Activated CD4-positive, alpha-beta memory T cell treated with anti-CD3 and anti-CD28 coated beads for 36 hours (primary cell): ENCODE measurements around the gene IQCN. TPM values are rescaled to one million over a fixed set of nuclear protein-coding genes. Genes with fewer than 3 reads are reported as not detected.

Source experiments
- CTCF ChIA-PET: fragments of 350-600 bp; sonication (Branson Sonifier 250); formaldehyde crosslinking; loops from one replicate; lab custom pipeline; 2021; ENCODE audit warnings: antibody characterized with exemption, inconsistent platforms; lab: Charles Lee
- POLR2A ChIA-PET: fragments of 350-600 bp; sonication (Branson Sonifier 250); formaldehyde crosslinking; loops from one replicate; lab custom pipeline; 2021; ENCODE audit warnings: antibody characterized with exemption; lab: Charles Lee
- DNase-seq: peaks from one replicate; pipeline ENCODE4 v3.0.0-alpha.2; 2020
- H3K27ac Mint-ChIP-seq: one replicate; pipeline ENCODE4 v1.8.0; 2021; ENCODE audit warnings: mixed read lengths
- H3K27me3 Mint-ChIP-seq: one replicate; pipeline ENCODE4 v1.8.0; 2021; ENCODE audit warnings: mixed read lengths
- H3K36me3 Mint-ChIP-seq: one replicate; pipeline ENCODE4 v1.8.0; 2021; ENCODE audit warnings: mixed read lengths
- H3K4me1 Mint-ChIP-seq: one replicate; pipeline ENCODE4 v1.8.0; 2021; ENCODE audit warnings: low read depth, mixed read lengths
- H3K4me3 Mint-ChIP-seq: one replicate; pipeline ENCODE4 v1.8.0; 2021; ENCODE audit warnings: mild to moderate bottlenecking, mixed read lengths
- H3K9me3 Mint-ChIP-seq: one replicate; pipeline ENCODE4 v1.8.0; 2021; ENCODE audit warnings: mixed read lengths
- intact Hi-C: fragments of 100-400 bp; cut with micrococcal nuclease; formaldehyde crosslinking; loops from one replicate; pipeline ENCODE4 v1.15.1; 2023
- total RNA-seq, 2 experiments: library from RNA; stranded (reverse); gene quantifications; one replicate each; pipeline ENCODE4 v1.2.3, GENCODE V29; 2021

IQCN gene
- total RNA-seq, 2 experiments from 2014 or later = 0.36 to 0.39 TPM

DNA sequence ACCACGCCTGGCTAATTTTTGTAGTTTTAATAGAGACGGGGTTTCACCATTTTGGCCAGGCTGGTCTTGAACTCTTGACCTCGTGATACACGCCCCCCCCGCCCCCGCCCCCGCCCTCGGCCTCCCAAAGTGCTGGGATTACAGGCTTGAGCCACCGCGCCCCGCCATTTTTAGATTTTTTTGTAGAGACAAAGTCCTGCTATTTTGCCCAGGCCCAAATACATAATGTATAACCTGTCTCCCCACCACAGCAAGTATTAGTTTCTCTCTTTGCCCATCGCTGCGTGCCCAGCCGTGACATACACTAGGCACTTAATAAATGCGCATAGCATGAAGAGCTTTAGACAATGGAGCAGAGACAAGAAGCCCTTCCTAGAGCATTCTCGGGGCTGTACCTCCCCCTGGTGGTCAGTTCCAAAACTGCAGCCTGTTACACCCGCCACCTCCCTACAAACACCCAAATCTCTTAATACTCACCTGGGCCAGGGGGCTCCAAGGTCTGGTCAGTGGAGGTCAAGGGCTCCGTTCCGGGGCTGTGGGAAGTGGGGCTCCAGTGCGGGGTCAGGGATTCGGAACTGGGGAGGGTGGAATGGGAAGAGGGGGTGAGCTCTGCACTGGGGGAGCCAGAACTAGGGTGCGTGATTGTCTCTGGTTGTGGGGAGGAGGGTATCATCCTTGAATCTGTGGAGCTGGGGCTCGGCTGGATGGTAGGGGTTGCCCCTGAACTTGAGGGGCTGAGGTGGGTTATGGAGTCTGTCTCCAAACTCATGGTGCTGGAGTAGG is 22.5 kb downstream of the IQCN start:
- peak; percentile 88 for DNase-seq
- Mint-ChIP-seq H3K4me1 (peaks cover 4% of the 10 kb centered on the region), H3K27me3 (peaks cover 14% of the 10 kb centered on the region), H3K27ac (peak overlapping the region; percentile 6), H3K9me3 (no peaks in the 10 kb centered on the region), H3K36me3 (no peaks in the 10 kb centered on the region), H3K4me3 (no peak overlapping the region)
- POLR2A ChIA-PET = no interaction called here
- intact Hi-C loops = loop anchor here (1.0 kb wide), 3 partner anchors 43 to 138 kb away; partner anchors contain the start of gene RAB3A
- CTCF ChIA-PET = interaction anchor here (0.5 to 7.3 kb wide), 42 partner anchors 9 to 769 kb away, joined by 3 to 170 read pairs (median 4); partner anchors contain the start of genes IL12RB1, MAST3, MPV17L2 and PDE4C

DNA sequence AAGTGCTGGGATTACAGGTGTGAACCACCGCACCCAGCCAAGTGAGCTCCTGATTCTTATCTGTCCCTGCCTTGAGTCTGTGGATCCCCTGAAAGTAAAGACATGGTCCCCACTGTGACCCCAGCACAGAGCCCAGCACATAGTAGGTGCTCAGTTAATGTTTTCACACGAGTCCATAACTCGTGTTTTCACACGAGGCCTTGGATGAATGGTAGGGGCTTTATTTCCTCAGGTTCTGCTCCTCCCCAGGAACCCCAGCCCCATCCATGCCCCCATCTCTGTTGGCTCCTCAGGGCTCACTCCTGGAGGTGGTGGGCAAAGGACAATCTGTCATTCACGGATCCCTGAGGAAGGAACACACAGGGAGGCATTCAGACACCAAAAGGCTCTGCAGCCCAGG is 24.4 kb downstream of the IQCN start:
- ChIA-PET CTCF (interaction anchor here (0.5 to 7.3 kb wide), 7 partner anchors 12 to 79 kb away, joined by 3 to 170 read pairs (median 5); partner anchors contain the start of genes MPV17L2 and RAB3A), POLR2A (interaction anchor here (0.6 to 1.4 kb wide), 2 partner anchors 32 to 58 kb away, joined by 3 read pairs; partner anchors contain the start of gene JUND)
- Mint-ChIP-seq H3K36me3 (no peaks in the 10 kb centered on the region), H3K27me3 (peaks cover 9% of the 10 kb centered on the region), H3K4me1 (peaks cover 2% of the 10 kb centered on the region), H3K4me3 (no peak overlapping the region), H3K9me3 (no peaks in the 10 kb centered on the region), H3K27ac (no peak overlapping the region)
- DNase-seq = no peak
- intact Hi-C loops = no loop called here

DNA sequence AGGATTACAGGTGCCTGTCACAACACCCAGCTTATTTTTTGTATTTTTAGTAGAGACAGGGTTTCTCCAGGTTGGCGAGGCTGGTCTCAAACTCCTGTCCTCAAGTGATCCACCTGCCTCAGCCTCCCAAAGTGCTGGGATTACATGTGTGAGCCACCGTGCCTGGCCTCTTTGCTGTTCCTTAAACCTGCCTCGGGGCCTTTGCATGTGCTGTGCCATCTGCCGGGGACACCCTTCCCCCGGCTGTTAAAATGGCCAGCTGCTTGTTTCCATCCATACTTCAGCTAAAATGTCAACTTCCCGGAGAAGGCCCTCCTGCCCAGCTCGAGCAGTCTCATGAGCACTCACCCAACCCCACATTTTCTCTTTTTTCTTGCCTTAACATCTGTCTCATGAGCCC is 29.0 kb downstream of the IQCN start:
- H3K9me3 Mint-ChIP-seq = no peaks in the 10 kb centered on the region
- DNase-seq = no peak
- CTCF ChIA-PET = interaction anchor here (0.6 to 1.3 kb wide), 3 partner anchors 8 to 285 kb away, joined by 3 read pairs; no protein-coding TSS in a partner anchor
- H3K4me1 Mint-ChIP-seq = no peaks in the 10 kb centered on the region
- no peak overlapping the region for H3K27ac Mint-ChIP-seq
- intact Hi-C loops = loop anchor here (2.0 kb wide), 1 partner anchor 18 kb away; the partner anchor contains the start of gene PDE4C
- H3K27me3 Mint-ChIP-seq = peaks cover 3% of the 10 kb centered on the region
- no peak overlapping the region for H3K4me3 Mint-ChIP-seq
- POLR2A ChIA-PET = no interaction called here
- no peaks in the 10 kb centered on the region for H3K36me3 Mint-ChIP-seq

DNA sequence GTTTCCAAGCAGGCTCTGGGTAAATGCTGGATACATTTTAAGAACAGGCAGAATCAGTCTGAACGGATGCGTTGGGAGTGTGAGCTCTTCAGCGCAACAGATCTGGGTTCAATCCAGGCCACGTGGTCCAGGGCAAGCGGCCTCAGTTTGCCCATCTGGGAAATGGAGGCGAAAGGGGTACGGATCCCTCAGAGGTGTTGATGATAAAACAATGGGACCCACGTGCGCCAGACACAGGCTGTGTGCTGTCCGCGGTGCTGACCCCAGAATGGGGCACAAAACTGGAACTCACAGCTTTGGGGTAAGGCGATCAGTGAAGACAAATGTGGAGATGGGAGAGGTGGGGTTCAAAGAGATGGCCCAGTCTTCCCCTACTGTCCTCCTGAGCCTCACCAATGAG is 34.9 kb downstream of the IQCN start:
- Mint-ChIP-seq H3K9me3 (no peaks in the 10 kb centered on the region), H3K36me3 (no peaks in the 10 kb centered on the region), H3K27ac (no peak overlapping the region), H3K27me3 (peaks cover 28% of the 10 kb centered on the region), H3K4me1 (no peaks in the 10 kb centered on the region), H3K4me3 (no peak overlapping the region)
- ChIA-PET POLR2A (interaction anchor here (0.8 kb wide), 1 partner anchor 9 kb away, joined by 3 read pairs; no protein-coding TSS in a partner anchor), CTCF (interaction anchor here (1.0 kb wide), 1 partner anchor 80 kb away, joined by 3 read pairs; no protein-coding TSS in a partner anchor)
- DNase-seq = no peak
- intact Hi-C loops = no loop called here

DNA sequence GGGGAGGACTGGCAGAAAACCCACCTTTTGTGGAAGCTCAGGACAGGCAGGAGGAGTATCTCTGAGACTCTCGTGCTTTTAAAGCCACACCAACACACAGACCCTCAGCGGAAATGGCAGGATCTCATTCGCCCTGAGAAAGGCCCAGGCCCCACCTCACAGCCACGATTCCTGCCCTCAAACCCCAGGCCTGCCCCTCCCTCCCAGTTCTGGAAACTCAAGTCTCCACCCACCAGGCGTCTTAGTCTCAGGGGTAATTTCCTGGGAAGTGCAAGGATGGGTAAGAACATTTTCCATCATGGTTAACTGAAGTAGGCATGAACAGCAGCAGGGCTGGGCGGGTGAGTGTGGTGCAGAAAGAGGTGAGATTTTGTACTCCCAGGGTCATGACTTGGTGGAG is 40.1 kb downstream of the IQCN start:
- Mint-ChIP-seq H3K27me3 (peaks cover 58% of the 10 kb centered on the region), H3K4me3 (no peak overlapping the region), H3K36me3 (no peaks in the 10 kb centered on the region), H3K4me1 (peaks cover 3% of the 10 kb centered on the region), H3K27ac (no peak overlapping the region), H3K9me3 (peaks cover 2% of the 10 kb centered on the region)
- intact Hi-C loops = no loop called here
- ChIA-PET CTCF (interaction anchor here (0.6 kb wide), 1 partner anchor 112 kb away, joined by 3 read pairs; no protein-coding TSS in a partner anchor), POLR2A (no interaction called here)
- no peak for DNase-seq

DNA sequence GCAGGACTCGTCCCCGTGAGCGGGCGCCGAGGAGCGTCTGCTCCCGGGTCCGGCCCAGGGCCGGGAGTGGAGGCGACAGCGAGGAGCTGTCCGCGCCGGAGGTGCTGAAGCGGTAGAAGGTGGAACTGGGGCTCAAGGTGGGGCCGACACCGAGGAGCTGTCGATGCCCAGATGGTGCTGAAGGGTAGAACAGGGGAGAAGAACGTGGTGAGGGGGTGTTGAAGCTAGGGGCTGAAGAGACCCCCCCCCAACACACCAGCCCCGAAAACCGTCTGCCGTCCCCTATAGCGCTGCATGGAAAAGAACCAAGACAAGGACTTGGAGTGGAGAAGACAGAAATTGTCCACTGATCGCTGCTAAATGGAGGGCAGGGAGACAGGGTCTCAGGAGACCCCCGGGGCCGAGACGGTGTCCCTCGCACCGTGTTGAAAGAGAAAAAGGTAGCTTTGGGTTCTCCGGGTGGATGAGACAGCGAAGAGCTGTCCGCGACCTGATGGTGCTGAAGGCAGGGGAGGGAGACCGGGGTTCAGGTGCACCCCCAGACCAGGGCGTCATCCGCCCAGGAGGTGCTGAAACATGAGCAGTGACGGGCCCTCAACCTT is 40.9 kb downstream of the IQCN start:
- POLR2A ChIA-PET = no interaction called here

DNA sequence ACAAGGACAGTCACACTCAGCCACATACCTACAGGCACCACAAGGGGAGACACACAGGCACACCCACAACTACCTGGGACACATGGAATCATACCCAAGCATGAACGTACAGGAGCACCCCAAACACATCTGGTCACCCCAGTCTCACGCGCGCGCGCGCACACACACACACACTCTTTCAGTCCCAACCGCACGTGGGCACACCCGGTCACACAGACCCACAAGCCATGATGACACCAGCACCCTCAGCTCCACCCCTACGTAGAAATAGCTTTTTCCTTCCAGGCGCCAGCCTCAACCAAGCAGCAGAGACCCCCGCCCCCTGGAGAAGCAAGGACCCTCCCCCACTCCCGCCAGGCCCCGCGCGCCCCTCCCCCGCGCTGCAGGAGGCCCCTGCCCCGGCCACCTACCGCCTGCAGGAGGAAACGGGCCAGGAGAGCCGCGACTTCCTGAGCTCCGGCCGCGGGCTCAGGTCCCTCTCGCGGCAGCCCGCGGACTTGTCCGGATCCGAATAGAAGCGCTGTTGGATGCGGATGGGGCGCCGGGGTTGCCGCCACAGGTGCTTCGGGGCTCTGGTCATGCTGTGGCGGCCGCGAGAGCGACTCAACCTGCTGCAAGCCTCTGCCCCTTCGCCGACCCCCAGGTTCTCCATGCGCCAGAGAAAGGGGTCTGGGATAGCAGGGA is 41.6 kb downstream of the IQCN start:
- Mint-ChIP-seq H3K4me1 (peaks cover 3% of the 10 kb centered on the region), H3K27ac (no peak overlapping the region), H3K36me3 (no peaks in the 10 kb centered on the region), H3K9me3 (peaks cover 2% of the 10 kb centered on the region), H3K27me3 (peaks cover 62% of the 10 kb centered on the region), H3K4me3 (no peak overlapping the region)
- POLR2A ChIA-PET = no interaction called here
- CTCF ChIA-PET = interaction anchor here (0.7 to 4.0 kb wide), 10 partner anchors 8 to 156 kb away, joined by 3 to 23 read pairs (median 4); partner anchors contain the start of gene LSM4
- intact Hi-C loops = no loop called here
- peak; percentile 27 for DNase-seq

More for the DNA sequence above, 40.9 kb downstream of the IQCN start:
- DNase-seq = peak; percentile 67
- intact Hi-C loops = no loop called here
- Mint-ChIP-seq H3K36me3 (no peaks in the 10 kb centered on the region), H3K9me3 (peaks cover 2% of the 10 kb centered on the region), H3K27ac (no peak overlapping the region), H3K4me1 (peaks cover 3% of the 10 kb centered on the region), H3K27me3 (peaks cover 56% of the 10 kb centered on the region), H3K4me3 (no peak overlapping the region)
- CTCF ChIA-PET = interaction anchor here (0.6 to 4.0 kb wide), 9 partner anchors 7 to 155 kb away, joined by 3 to 23 read pairs (median 4); no protein-coding TSS in a partner anchor

DNA sequence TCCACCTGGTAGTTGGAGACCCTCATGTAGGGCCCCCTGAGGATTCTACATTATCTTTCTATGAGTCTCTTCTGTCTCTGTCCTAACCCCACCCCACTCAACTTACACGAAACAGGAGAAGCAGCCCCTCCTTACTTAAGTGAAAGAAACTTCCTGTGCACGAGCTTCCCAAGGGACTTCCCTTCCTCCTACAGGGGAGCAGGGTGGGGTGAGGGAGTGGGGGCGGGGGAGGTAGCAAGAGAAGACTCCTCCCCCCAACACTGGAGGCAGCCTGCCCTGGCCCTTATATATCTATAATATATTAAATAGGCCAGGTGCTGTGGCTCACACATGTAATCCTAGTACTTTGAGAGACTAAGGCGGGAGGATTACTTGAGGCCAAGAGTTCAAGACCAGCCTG is 42.5 kb downstream of the IQCN start:
- H3K4me1 Mint-ChIP-seq = peaks cover 3% of the 10 kb centered on the region
- H3K9me3 Mint-ChIP-seq = peaks cover 2% of the 10 kb centered on the region
- POLR2A ChIA-PET = no interaction called here

DNA sequence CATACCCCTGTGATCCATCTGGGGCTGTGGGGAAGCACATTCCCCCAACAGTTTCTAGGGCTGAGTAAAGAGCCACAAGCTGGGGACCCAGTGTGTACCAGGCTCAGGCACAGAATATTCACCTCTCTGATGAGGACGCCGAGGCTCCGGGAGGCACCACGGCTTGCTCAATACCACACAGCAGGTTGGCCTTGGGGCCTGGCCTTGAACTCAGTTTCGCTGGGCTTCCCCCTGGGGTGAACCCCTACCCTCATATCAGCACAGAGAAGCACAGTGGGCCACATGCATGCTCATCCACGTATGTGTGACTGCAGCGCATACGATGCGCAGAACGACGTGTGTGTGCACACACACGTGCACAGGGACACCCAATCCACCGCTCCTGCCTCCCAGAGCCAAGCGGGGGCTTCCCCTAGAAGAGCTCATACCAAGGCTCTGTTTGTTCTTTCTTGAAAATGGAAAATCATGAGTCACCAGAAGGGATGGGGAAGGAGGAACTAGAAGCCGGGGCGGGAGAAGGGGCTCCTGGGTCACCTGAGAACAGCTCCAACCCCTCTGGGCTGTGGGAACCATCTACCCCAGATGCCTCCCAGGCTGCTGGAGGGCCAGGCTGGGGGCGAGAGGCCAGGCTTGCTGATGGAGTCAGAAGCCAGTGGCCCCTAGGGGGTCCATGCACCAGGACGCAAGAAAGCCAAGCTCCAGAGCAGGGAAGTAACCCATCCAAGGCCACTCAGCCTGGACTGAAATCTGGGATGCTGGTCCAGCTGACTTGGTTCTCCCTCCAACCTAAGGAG is 43.1 kb downstream of the IQCN start:
- H3K27ac Mint-ChIP-seq = no peak overlapping the region
- intact Hi-C loops = no loop called here
- CTCF ChIA-PET = interaction anchor here (1.2 to 4.0 kb wide), 6 partner anchors 9 to 97 kb away, joined by 3 to 23 read pairs (median 4); no protein-coding TSS in a partner anchor

More for the DNA sequence above, 42.5 kb downstream of the IQCN start:
- no peaks in the 10 kb centered on the region for H3K36me3 Mint-ChIP-seq
- intact Hi-C loops = no loop called here
- DNase-seq = no peak
- H3K27ac Mint-ChIP-seq = no peak overlapping the region
- CTCF ChIA-PET = interaction anchor here (0.9 to 4.0 kb wide), 7 partner anchors 7 to 91 kb away, joined by 3 to 23 read pairs (median 4); partner anchors contain the start of gene LSM4
- H3K4me3 Mint-ChIP-seq = no peak overlapping the region
- H3K27me3 Mint-ChIP-seq = peaks cover 67% of the 10 kb centered on the region

DNA sequence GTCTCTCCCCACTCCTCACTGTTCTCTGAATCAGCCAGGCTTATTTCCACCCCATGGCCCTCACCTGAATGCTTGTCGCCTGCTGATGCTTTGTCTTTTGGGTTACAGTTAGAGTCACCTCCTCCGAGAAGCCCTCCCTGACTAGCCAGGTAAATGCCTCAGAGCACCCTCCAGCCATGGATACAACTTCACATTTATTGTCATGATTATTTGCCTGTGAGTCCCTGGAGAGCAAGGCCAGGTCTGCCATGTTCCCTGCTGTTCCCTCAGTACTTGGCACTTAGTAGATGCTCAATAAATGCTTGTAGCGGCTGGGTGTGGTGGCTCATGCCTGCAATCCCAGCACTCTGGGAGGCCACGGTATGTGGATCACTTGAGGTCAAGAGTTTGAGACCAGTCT is 44.3 kb downstream of the IQCN start:
- Mint-ChIP-seq H3K36me3 (no peaks in the 10 kb centered on the region), H3K9me3 (peaks cover 2% of the 10 kb centered on the region), H3K4me3 (no peak overlapping the region), H3K27me3 (peaks cover 70% of the 10 kb centered on the region), H3K27ac (no peak overlapping the region), H3K4me1 (peaks cover 11% of the 10 kb centered on the region)
- CTCF ChIA-PET = interaction anchor here (1.2 to 4.0 kb wide), 4 partner anchors 23 to 98 kb away, joined by 3 to 23 read pairs (median 4); no protein-coding TSS in a partner anchor
- POLR2A ChIA-PET = no interaction called here
- no peak for DNase-seq
- intact Hi-C loops = no loop called here

More for the DNA sequence above, 43.1 kb downstream of the IQCN start:
- Mint-ChIP-seq H3K9me3 (peaks cover 2% of the 10 kb centered on the region), H3K27me3 (peaks cover 67% of the 10 kb centered on the region), H3K4me1 (peaks cover 3% of the 10 kb centered on the region), H3K36me3 (no peaks in the 10 kb centered on the region), H3K4me3 (no peak overlapping the region)
- no peak for DNase-seq
- POLR2A ChIA-PET = no interaction called here

DNA sequence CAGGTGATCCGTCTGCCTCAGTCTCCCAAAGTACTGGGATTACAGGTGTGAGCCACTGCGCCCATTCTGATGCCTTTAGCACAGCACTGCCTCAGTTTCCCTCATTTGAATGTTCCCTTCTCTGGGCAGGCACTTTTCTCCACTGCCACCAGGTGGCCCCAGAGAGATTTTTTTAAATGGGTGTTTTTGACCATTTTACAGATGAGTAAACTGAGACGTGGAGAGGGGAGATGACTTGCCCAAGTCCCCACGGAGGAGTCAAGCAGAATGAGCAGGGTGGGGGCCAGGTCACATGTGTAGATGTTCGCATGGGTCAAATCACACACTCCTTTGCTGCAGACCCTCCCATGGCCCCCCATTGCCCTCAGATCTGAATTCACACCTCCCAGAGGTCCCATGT is 44.8 kb downstream of the IQCN start:
- Mint-ChIP-seq H3K4me3 (no peak overlapping the region), H3K27ac (no peak overlapping the region), H3K36me3 (no peaks in the 10 kb centered on the region), H3K27me3 (peaks cover 71% of the 10 kb centered on the region), H3K9me3 (peaks cover 2% of the 10 kb centered on the region), H3K4me1 (peaks cover 16% of the 10 kb centered on the region)
- intact Hi-C loops = no loop called here
- ChIA-PET CTCF (interaction anchor here (0.7 to 1.3 kb wide), 3 partner anchors 22 to 177 kb away, joined by 3 to 4 read pairs (median 3); no protein-coding TSS in a partner anchor), POLR2A (no interaction called here)
- DNase-seq = no peak
